ENCODE measurements around the gene LPGAT1.

Gene LPGAT1

GRCh38 chr1:211813590-211813989 lies 17.0 kb downstream of the LPGAT1 start:
- no peak for TF ChIP-seq CTCF (IDR thresholded peaks at IDR 0.05; ENCODE audit: low read depth, low read length, missing control alignments)
- H3K4me3 ChIP-seq (replicated peaks; ENCODE audit: low read depth, low read length), result no peak overlapping the region
- no peak for DNase-seq (ENCODE audit: extremely low read depth, low read depth)

- H3K4me3 ChIP-seq (replicated peaks; ENCODE audit: low read depth, low read length), result no peak overlapping the region
- DNase-seq (ENCODE audit: extremely low read depth, low read depth), result no peak
These were observed 18.0 kb downstream of the LPGAT1 start for GRCh38 chr1:211812584-211812983.

DNA sequence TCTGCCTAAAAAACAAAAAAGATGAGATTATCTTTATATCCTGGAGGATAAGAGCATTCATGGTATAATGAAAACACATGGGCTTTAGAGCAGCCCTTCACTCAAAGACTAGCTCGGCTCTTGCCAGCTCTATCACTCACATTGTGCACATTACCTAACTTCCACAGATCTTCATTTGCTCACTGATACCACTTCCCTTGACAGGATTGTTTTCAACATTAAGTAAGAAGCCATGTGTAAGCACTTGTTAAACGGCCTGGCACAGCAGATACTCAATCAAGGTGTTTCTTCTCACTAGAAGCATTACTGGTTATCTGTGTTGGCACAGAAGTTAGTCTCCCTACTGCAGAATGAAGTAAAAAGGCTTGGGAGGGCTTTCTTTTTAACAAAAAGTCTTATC lies 18.7 kb downstream of the LPGAT1 start:
- no peak overlapping the region for H3K4me3 ChIP-seq (replicated peaks; ENCODE audit: low read depth, low read length)
- no peak for TF ChIP-seq CTCF (IDR thresholded peaks at IDR 0.05; ENCODE audit: low read depth, low read length, missing control alignments)
- no peak for DNase-seq (ENCODE audit: extremely low read depth, low read depth)

More at GRCh38 chr1:211812584-211812983, 18.0 kb downstream of the LPGAT1 start:
- no peak for TF ChIP-seq CTCF (IDR thresholded peaks at IDR 0.05; ENCODE audit: low read depth, low read length, missing control alignments)

DNA sequence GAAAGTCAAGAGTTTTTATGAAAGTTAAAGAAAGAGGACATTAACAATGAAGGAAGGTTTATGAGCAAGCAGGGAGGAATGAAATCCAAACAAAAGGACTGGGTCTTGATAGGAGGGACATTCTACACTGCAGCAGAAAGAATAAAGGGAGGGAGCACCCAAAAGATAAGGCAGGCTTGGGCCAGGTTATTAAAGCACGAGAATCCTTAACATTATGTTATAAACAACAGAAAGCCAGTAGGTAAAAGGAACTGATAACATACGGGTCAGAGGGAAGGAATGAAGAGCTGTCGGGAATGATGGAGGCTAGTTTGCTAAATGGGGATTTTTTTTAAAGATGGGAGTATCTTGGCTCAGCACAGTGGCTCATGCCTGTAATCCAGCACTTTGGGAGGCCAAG lies 19.4 kb downstream of the LPGAT1 start:
- no peak for DNase-seq (ENCODE audit: extremely low read depth, low read depth)
- H3K4me3 ChIP-seq (replicated peaks; ENCODE audit: low read depth, low read length), result no peak overlapping the region
- no peak for TF ChIP-seq CTCF (IDR thresholded peaks at IDR 0.05; ENCODE audit: low read depth, low read length, missing control alignments)

GRCh38 chr1:211808475-211808874 lies 22.1 kb downstream of the LPGAT1 start:
- H3K4me3 ChIP-seq (replicated peaks; ENCODE audit: low read depth, low read length), result no peak overlapping the region
- DNase-seq (ENCODE audit: extremely low read depth, low read depth), result no peak
- TF ChIP-seq CTCF (IDR thresholded peaks at IDR 0.05; ENCODE audit: low read depth, low read length, missing control alignments), result no peak

GRCh38 chr1:211804915-211805314 lies 25.6 kb downstream of the LPGAT1 start:
- no peak for TF ChIP-seq CTCF (IDR thresholded peaks at IDR 0.05; ENCODE audit: low read depth, low read length, missing control alignments)
- DNase-seq (ENCODE audit: extremely low read depth, low read depth), result no peak
- no peak overlapping the region for H3K4me3 ChIP-seq (replicated peaks; ENCODE audit: low read depth, low read length)

- TF ChIP-seq CTCF (IDR thresholded peaks at IDR 0.05; ENCODE audit: low read depth, low read length, missing control alignments), result no peak
- DNase-seq (ENCODE audit: extremely low read depth, low read depth), result no peak
- no peak overlapping the region for H3K4me3 ChIP-seq (replicated peaks; ENCODE audit: low read depth, low read length)
These were observed 29.5 kb downstream of the LPGAT1 start for GRCh38 chr1:211800925-211801607.

All from HFF-Myc (cell line).